ENCODE data around the gene ALPP. TPM values are rescaled to one million over a fixed set of nuclear protein-coding genes. Genes with fewer than 3 reads are reported as not detected.

Gene ALPP
- polyA plus RNA-seq, 1 of the 3 experiments (the other 2 are of a cell fraction) = not detected

GRCh38 chr2:232410238-232410900 is 31.8 kb downstream of the ALPP start:
- TF ChIP-seq YY1 (IDR thresholded peaks at IDR 0.05; ENCODE audit: low read depth) (no peak), FOXJ3 (CRISPR knock-in tag; IDR thresholded peaks at IDR 0.05) (no peak), ELF1 (IDR thresholded peaks at IDR 0.05) (no peak), RCOR1 (IDR thresholded peaks at IDR 0.05; ENCODE audit: low read length) (no peak), MEF2A (IDR thresholded peaks at IDR 0.05; ENCODE audit: borderline replicate concordance, low read depth) (no peak), SIN3A (IDR thresholded peaks at IDR 0.05; ENCODE audit: borderline replicate concordance, low read depth, low read length) (no peak), EZH2phosphoT487 (IDR thresholded peaks at IDR 0.05; ENCODE audit: borderline replicate concordance, low read depth) (no peak), NFIC (IDR thresholded peaks at IDR 0.05; ENCODE audit: borderline replicate concordance) (no peak), SMC3 (IDR thresholded peaks at IDR 0.05; ENCODE audit: low read depth, low read length) (no peak), FOSL2 (IDR thresholded peaks at IDR 0.05; ENCODE audit: borderline replicate concordance, low read depth) (no peak), EP300 (IDR thresholded peaks at IDR 0.05; ENCODE audit: borderline replicate concordance in 1 of 2, low read depth in 1 of 2, low read length in 1 of 2) (no peak), POLR2AphosphoS5 (IDR thresholded peaks at IDR 0.05; ENCODE audit: low read depth, low read length) (no peak)
- TF ChIP-seq, protein P1, sequence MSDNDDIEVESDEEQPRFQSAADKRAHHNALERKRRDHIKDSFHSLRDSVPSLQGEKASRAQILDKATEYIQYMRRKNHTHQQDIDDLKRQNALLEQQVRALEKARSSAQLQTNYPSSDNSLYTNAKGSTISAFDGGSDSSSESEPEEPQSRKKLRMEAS (IDR thresholded peaks at IDR 0.05; ENCODE audit: low read depth) = no peak
- TF ChIP-seq, protein P2, sequence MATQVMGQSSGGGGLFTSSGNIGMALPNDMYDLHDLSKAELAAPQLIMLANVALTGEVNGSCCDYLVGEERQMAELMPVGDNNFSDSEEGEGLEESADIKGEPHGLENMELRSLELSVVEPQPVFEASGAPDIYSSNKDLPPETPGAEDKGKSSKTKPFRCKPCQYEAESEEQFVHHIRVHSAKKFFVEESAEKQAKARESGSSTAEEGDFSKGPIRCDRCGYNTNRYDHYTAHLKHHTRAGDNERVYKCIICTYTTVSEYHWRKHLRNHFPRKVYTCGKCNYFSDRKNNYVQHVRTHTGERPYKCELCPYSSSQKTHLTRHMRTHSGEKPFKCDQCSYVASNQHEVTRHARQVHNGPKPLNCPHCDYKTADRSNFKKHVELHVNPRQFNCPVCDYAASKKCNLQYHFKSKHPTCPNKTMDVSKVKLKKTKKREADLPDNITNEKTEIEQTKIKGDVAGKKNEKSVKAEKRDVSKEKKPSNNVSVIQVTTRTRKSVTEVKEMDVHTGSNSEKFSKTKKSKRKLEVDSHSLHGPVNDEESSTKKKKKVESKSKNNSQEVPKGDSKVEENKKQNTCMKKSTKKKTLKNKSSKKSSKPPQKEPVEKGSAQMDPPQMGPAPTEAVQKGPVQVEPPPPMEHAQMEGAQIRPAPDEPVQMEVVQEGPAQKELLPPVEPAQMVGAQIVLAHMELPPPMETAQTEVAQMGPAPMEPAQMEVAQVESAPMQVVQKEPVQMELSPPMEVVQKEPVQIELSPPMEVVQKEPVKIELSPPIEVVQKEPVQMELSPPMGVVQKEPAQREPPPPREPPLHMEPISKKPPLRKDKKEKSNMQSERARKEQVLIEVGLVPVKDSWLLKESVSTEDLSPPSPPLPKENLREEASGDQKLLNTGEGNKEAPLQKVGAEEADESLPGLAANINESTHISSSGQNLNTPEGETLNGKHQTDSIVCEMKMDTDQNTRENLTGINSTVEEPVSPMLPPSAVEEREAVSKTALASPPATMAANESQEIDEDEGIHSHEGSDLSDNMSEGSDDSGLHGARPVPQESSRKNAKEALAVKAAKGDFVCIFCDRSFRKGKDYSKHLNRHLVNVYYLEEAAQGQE (IDR thresholded peaks at IDR 0.05; ENCODE audit: low read depth, low read length) = no peak
- Histone ChIP-seq H3K36me3 (replicated peaks in 1 of 2; ENCODE audit: control insufficient read depth in 1 of 2, insufficient read depth in 2 of 2, low read length in 1 of 2) (no peaks in the 10 kb centered on the region), H3K9me3 (no peaks in the 10 kb centered on the region), H3F3A (replicated peaks; ENCODE audit: insufficient read depth) (no peaks in the 10 kb centered on the region), H4K20me1 (ENCODE audit: insufficient read depth) (no peaks in the 10 kb centered on the region), H3K9ac (no peak overlapping the region), H3K27me3 (ENCODE audit: insufficient read depth) (peaks cover 56% of the 10 kb centered on the region), H3K4me3 (ENCODE audit: low read depth in 2 of 2, low read length in 1 of 2) (no peak overlapping the region), H3K4me2 (no peak overlapping the region), H3K79me2 (ENCODE audit: insufficient read depth) (no peaks in the 10 kb centered on the region), H3K9me2 (no peaks in the 10 kb centered on the region), H3K27ac (ENCODE audit: low read depth in 2 of 2, low read length in 1 of 2) (no peak overlapping the region), H2AFZ (ENCODE audit: low read depth) (no peak overlapping the region), H3K4me1 (ENCODE audit: control insufficient read depth in 1 of 2, insufficient read depth in 2 of 2, low read depth in 1 of 2, low read length in 1 of 2) (no peaks in the 10 kb centered on the region)
- 53% methylated on average over 7 of the region's 7 CpGs for WGBS (ENCODE audit: low lambda C conversion rate)
- POLR2A ChIA-PET = no interaction called here
- no peak for DNase-seq
- CTCF ChIA-PET = no interaction called here
